NOMO-1 treated with dmso at 0.1 percent for 144 hours (cell line): ENCODE results near the gene STK17A.
"Not testable (repeated sequence)": the region's sequence is repeated elsewhere in the genome, so short reads cannot be mapped to it uniquely, and the experiment has no call there.

ENCODE experiments used
- DNase-seq: peaks from one replicate; lab custom pipeline; 2025; ENCODE audit not compliant: unreplicated experiment; lab: John Stamatoyannopoulos, UW

The STK17A gene

GRCh38 chr7:43653891-43654504, 71.1 kb downstream of the STK17A start:
- no peak for DNase-seq

DNA sequence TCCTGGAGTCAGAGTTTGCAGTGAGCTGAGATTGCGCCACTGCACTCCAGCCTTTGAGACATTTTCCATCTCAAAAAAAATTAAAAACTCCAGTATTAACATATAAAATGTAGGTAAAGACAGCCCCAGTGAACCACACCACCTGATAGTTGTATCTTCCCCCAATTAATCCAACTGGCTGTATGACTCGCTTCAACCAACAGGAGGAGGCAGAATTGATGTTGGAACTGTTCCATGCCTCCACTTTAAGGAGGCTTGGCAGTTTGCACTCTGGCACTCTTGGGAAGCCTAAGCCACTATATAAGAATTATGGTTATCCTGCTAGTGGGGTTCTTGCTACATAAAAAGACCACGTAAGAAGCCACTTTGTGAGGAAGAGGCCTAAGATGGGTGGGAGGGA, 72.7 kb downstream of the STK17A start:
- DNase-seq = no peak

DNA sequence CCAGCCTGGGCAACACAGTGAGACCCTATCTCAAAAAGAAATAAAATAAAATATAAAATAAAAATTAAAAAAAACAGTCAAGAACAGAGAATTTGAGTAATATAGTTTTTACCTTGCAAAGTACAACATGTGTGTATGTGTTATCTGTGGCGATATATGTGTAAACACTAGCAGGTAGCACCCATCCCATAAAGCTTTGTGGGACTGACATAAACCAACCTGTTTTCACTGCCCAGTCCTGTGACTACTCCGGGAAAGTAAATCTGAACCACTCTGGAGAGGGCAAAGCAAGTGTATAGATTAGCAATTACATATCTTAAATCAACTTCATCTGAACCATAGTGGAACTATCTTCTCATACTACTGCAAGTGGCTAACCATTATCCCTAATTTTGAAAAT, 74.1 kb downstream of the STK17A start:
- no peak for DNase-seq

DNA sequence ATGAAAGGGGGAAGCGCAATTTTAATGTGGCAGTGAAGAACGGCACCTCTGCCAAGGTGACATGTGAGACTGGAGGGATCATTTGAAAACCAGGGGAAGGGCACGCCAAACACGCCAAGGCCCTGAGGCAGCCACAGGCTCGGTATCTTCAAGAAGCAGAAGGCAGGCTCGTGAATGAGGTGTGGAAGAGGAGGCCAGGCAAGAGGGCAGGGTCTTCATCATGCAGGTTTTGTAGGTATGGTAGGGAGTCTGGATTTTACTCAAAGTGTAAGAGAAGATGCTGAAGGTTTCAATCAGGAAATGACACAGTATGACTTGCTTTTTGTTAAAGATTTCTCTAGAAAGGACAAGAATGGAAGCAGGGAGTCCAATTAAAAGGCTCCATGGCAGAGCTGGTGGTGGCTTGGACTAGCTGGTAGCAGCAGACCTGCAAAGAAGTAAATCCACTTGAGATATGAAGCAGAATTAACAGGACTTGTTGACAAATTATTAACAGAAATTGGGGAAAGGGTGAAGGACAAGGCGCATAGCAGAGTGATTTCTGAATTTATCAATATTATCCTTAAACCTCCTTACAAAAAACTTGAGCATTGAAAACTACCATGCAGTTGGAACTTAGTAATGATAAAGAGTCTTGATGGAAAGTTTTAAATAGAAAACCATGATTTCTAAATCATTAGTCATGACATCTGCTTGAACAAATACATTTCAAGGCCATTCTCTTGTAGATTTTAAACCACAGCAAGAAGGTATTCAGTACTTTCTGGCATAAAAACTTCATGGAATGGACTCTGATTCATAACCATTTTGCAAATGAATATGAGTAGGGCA, 76.0 kb downstream of the STK17A start:
- DNase-seq = no peak

- no peak for DNase-seq
Observed at GRCh38 chr7:43659549-43659896, 76.6 kb downstream of the STK17A start.

DNA sequence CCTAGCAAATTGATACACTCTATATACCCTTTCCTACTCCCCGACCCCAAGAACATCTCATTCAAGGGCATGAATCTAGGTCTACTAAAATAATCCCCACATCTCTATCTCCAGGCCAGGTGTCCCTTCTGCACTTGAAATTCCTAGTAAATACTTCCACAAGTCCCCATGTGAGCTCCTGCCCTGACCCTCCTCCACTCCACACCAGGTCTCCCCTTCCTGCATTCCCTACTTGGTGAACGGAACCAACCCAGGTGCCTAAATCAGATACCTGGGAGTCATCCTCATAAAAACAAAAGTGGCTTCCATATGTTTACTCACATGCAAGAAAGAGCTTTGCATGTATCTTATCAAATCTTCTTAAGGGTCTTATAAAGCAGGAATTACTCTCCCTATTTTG, 77.2 kb downstream of the STK17A start:
- no peak for DNase-seq

DNA sequence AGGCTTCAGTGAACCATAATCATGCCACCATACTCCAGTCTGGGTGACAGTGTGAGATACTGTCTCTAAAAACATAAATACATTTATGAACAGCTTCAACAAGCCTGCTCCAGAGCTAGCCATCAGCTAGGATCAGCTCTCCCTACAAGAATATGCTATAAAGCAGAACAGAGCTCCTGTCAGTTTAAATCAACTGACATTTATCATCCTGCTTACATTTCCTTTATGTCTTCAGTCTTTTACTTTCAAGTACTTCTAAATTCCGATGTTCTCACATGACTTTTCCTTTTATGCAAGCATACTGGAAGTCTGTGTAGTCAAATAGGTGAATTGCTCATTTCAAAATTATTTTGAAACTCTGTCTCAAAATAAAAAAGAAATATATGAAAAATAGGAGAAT, 81.8 kb downstream of the STK17A start:
- no peak for DNase-seq

DNA sequence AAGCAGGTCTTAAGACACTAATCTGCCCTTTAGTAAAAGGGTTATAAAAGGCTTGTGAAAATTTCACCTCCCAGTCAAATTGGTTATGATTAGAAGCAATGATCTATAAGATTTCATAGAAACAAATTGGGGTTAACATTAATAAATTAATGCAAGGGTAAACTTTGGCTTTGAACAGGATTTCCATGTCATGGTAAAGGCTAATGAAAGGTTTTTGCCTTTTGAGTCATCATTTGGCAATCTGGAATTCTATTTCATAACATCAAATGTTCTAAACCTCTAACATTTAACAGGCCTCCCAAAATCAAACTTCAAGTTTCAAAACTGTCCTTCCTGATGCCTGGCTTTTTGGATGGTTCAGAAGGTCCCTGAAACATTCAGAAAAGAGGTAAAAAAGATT, 84.0 kb downstream of the STK17A start:
- no peak for DNase-seq

- no peak for DNase-seq
Observed at GRCh38 chr7:43668035-43668434, 85.1 kb downstream of the STK17A start.

- DNase-seq = no peak
Observed at GRCh38 chr7:43669286-43670081, 86.6 kb downstream of the STK17A start.

DNA sequence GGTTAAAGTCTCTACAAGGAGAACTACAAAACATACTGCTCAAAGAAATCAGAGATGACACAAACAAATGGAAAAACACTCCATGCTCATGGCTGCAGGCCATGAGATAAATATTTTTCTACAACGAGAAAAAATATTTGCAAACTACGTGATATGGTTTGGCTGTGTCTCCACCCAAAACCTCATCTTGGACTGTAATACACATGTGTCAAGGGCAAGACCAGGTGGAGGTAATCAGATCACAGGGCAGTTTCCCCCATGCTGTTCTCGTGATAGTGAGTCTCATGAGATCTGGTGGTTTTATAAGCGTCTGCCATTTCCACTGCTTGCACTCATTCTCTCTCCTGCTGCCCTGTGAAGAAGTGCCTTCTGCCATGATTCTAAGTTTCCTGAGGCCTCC, 88.6 kb downstream of the STK17A start:
- no peak for DNase-seq

GRCh38 chr7:43673243-43673976, 90.5 kb downstream of the STK17A start:
- DNase-seq = not testable (repeated sequence)

- DNase-seq = no peak
Observed at GRCh38 chr7:43674559-43675436, 91.9 kb downstream of the STK17A start.
